Right lobe of liver (tissue), 6 donors: ENCODE measurements around the gene THY1. TPM values are rescaled to one million over a fixed set of nuclear protein-coding genes. Genes with fewer than 3 reads are reported as not detected.
A peak's percentile ranks its signal among the peaks of the same experiment; 100 is the strongest.

Source experiments
- ATAC-seq, 4 donors: fragments of 200-7000 bp; cut with Tn5 transposase; one replicate each; pipeline ENCODE4 v1.9.1; 2020; ENCODE audit warnings: mild to moderate bottlenecking in 4 of 4, moderate library complexity in 4 of 4
- DNase-seq, 3 donors: peaks; one replicate each; pipeline ENCODE4 v3.0.0-alpha.2; 2020
- H3K27ac ChIP-seq, 3 donors: fragments of 200-600 bp; one replicate each; pipeline ENCODE4 v1.8.0; 2022
- H3K27me3 ChIP-seq, 2 donors: fragments of 200-600 bp; one replicate each; pipeline ENCODE4 v1.8.0; 2022
- H3K36me3 ChIP-seq, 4 donors: fragments of 200-600 bp; sonication (generic) in 1 of 4; one replicate each; pipeline versions ENCODE4 v1.5.1 to v1.8.0; 2017 to 2022; ENCODE audit warnings: control low read depth in 1 of 4
- H3K4me1 ChIP-seq, 4 donors: fragments of 200-600 bp; sonication (generic) in 1 of 4; one replicate each; pipeline versions ENCODE4 v1.5.1 to v1.8.0; 2017 to 2022; ENCODE audit warnings: control low read depth in 1 of 4
- H3K4me3 ChIP-seq, 3 donors: fragments of 200-600 bp; one replicate each; pipeline ENCODE4 v1.8.0; 2022
- H3K9me3 ChIP-seq, 4 donors: fragments of 200-600 bp; sonication (generic) in 1 of 4; one replicate each; pipeline versions ENCODE4 v1.5.1 to v1.8.0; 2017 to 2022; ENCODE audit warnings: control low read depth in 1 of 4
- CTCF ChIP-seq, 4 donors: fragments of 200-600 bp in 3 of 4; fragments of 450-650 bp in 1 of 4; IDR thresholded peaks; one replicate each; pipeline versions ENCODE4 v1.5.1 to v1.8.0; 2016 to 2022; ENCODE audit warnings: antibody characterized with exemption in 4 of 4, mild to moderate bottlenecking in 2 of 4
- POLR2A ChIP-seq: fragments of 450-650 bp; IDR thresholded peaks from one replicate; pipeline ENCODE4 v1.6.1; 2017; ENCODE audit warnings: antibody characterized with exemption, mild to moderate bottlenecking
- WGBS: methylation state at CpG from one replicate; pipeline ENCODE4 v1.1.6; 2018; ENCODE audit warnings: low coverage, low lambda C conversion rate; ENCODE audit not compliant: insufficient coverage; ENCODE audit errors: missing lambda C conversion rate; 5-methylcytosine and 5-hydroxymethylcytosine counted together
- intact Hi-C, 2 donors: fragments of 100-400 bp; cut with DNase I; formaldehyde crosslinking; loops; one replicate each; pipeline versions ENCODE4 v1.11.2 to v1.14.1; 2022
- total RNA-seq, 6 experiments: library from RNA; depleted of rRNA in 2 of 6; stranded (reverse); fragments of >200 nt in 2 of 6; fragmentation: NEBNext Ultra II Directional in 3 of 6; extraction: Animal tissue kit (Norgen Biotek cat#: 25700) in 3 of 6; gene quantifications; one replicate each; pipeline versions ENCODE4 v1.1.0 to v1.2.4, GENCODE V29; 2016 to 2023
- donor health status: DM: no; HTN: yes; CAD: no.
- donor health status: DM: no; HTN: no; CAD: no.
- donor health status: DM: no; HTN: no; CAD: no.
- donor health status: DM: no; HTN: yes; CAD: no.
- donor health status: DM: no; HTN: yes; CAD: no.

The THY1 gene
- total RNA-seq, 6 experiments from 2014 or later, result 0.13 to 5.3 (median 2.1) TPM

GRCh38 chr11:119446871-119447663, 24.1 kb upstream of the THY1 start:
- no peaks in the 10 kb centered on the region for H3K9me3 ChIP-seq
- intact Hi-C loops, result no loop called here
- ATAC-seq (no peak), DNase-seq (no peak)
- WGBS, result 57% methylated on average over 5 of the region's 10 CpGs
- no peaks in the 10 kb centered on the region for H3K27me3 ChIP-seq
- H3K27ac ChIP-seq, result no peak overlapping the region
- TF ChIP-seq POLR2A (no peak), CTCF (IDR thresholded peaks at IDR 0.05) (no peak)
- no peaks in the 10 kb centered on the region for H3K36me3 ChIP-seq
- no peaks in the 10 kb centered on the region for H3K4me1 ChIP-seq
- no peak overlapping the region for H3K4me3 ChIP-seq

DNA sequence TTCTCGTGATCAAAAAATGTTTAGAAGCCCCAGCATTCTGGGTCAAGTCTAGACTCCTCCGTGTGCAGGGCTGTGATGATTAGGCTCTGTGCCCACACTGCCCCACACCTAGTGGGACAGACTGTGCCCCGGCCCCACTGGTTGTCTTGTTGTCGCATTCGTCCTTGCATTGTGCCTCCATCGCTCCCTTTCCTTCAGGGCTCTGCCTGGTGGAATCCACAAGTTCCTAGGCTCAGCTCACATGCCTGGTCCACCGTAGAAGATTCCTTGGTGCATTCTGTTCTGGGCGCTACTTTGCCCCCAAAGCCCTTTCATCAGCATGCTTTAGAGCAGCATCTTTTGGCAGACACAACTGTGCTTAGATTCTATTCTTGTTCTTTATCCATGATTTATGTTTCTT, 23.5 kb upstream of the THY1 start:
- intact Hi-C loops, result no loop called here
- Histone ChIP-seq H3K4me3 (no peak overlapping the region), H3K27ac (no peak overlapping the region), H3K9me3 (no peaks in the 10 kb centered on the region), H3K36me3 (no peaks in the 10 kb centered on the region), H3K27me3 (no peaks in the 10 kb centered on the region), H3K4me1 (no peaks in the 10 kb centered on the region)
- DNase-seq (no peak), ATAC-seq (no peak)
- 65% methylated on average over 4 of the region's 8 CpGs for WGBS
- TF ChIP-seq CTCF (IDR thresholded peaks at IDR 0.05) (no peak), POLR2A (no peak)

- 71% methylated on average over 4 of the region's 4 CpGs for WGBS
- Histone ChIP-seq H3K4me1 (no peaks in the 10 kb centered on the region), H3K27ac (no peak overlapping the region), H3K27me3 (no peaks in the 10 kb centered on the region), H3K4me3 (no peak overlapping the region), H3K9me3 (no peaks in the 10 kb centered on the region), H3K36me3 (no peaks in the 10 kb centered on the region)
- DNase-seq, result no peak
- ATAC-seq, result no peak
- intact Hi-C loops, result no loop called here
- TF ChIP-seq CTCF (IDR thresholded peaks at IDR 0.05) (no peak), POLR2A (no peak)
These were observed 22.9 kb upstream of the THY1 start for GRCh38 chr11:119445850-119446249.

GRCh38 chr11:119445379-119445778, 22.4 kb upstream of the THY1 start:
- no peaks in the 10 kb centered on the region for H3K4me1 ChIP-seq
- H3K9me3 ChIP-seq, result no peaks in the 10 kb centered on the region
- no peak overlapping the region for H3K4me3 ChIP-seq
- ATAC-seq, result no peak
- DNase-seq, result no peak
- no peak for TF ChIP-seq POLR2A
- H3K27ac ChIP-seq, result peak overlapping the region in 1 of 3 donors; percentile 23
- intact Hi-C loops, result no loop called here
- WGBS, result 75% methylated on average over 9 of the region's 11 CpGs
- no peaks in the 10 kb centered on the region for H3K27me3 ChIP-seq
- H3K36me3 ChIP-seq, result no peaks in the 10 kb centered on the region

GRCh38 chr11:119441898-119442243, 18.9 kb upstream of the THY1 start:
- H3K4me1 ChIP-seq, result no peaks in the 10 kb centered on the region

More at GRCh38 chr11:119441898-119442243, 18.9 kb upstream of the THY1 start:
- ATAC-seq (no peak), DNase-seq (no peak)
- H3K27me3 ChIP-seq, result no peaks in the 10 kb centered on the region
- intact Hi-C loops, result no loop called here
- no peak overlapping the region for H3K27ac ChIP-seq
- no peaks in the 10 kb centered on the region for H3K36me3 ChIP-seq
- H3K4me3 ChIP-seq, result no peak overlapping the region
- no peaks in the 10 kb centered on the region for H3K9me3 ChIP-seq
- TF ChIP-seq CTCF (IDR thresholded peaks at IDR 0.05) (no peak), POLR2A (no peak)
- WGBS, result 67% methylated on average over 5 of the region's 5 CpGs
